HG03060 (cell line): ENCODE results near the gene BEST1.
"Not testable (repeated sequence)": the region's sequence is repeated elsewhere in the genome, so short reads cannot be mapped to it uniquely, and the experiment has no call there.

Experiments used
- ATAC-seq: cut with Tn5 transposase; IDR thresholded peaks from one replicate; pipeline ENCODE4 v1.9.1; 2021; ENCODE audit warnings: low read depth, moderate number of reproducible peaks; ENCODE audit not compliant: unreplicated experiment

Gene BEST1

GRCh38 chr11:61974766-61975631 is 24.8 kb downstream of the BEST1 start:
- ATAC-seq: no peak

- no peak for ATAC-seq
Measured at GRCh38 chr11:61975638-61976419, 25.7 kb downstream of the BEST1 start.

GRCh38 chr11:61976420-61976800 is 26.3 kb downstream of the BEST1 start:
- no peak for ATAC-seq

GRCh38 chr11:61976813-61977475 is 26.8 kb downstream of the BEST1 start:
- ATAC-seq: no peak

- ATAC-seq: no peak
Measured at GRCh38 chr11:61978703-61979661, 28.8 kb downstream of the BEST1 start.

GRCh38 chr11:61980783-61981541 is 30.8 kb downstream of the BEST1 start:
- ATAC-seq: no peak

GRCh38 chr11:61983419-61983818 is 33.3 kb downstream of the BEST1 start:
- ATAC-seq: no peak

- no peak for ATAC-seq
Measured at GRCh38 chr11:61985869-61986268, 35.7 kb downstream of the BEST1 start.

GRCh38 chr11:61994981-61995380 is 44.8 kb downstream of the BEST1 start:
- ATAC-seq: no peak

GRCh38 chr11:61996933-61997332 is 46.8 kb downstream of the BEST1 start:
- no peak for ATAC-seq

- ATAC-seq: no peak
Measured at GRCh38 chr11:61999141-61999975, 49.2 kb downstream of the BEST1 start.

GRCh38 chr11:62000539-62001446 is 50.6 kb downstream of the BEST1 start:
- no peak for ATAC-seq

GRCh38 chr11:62001450-62002191 is 51.5 kb downstream of the BEST1 start:
- ATAC-seq: no peak

GRCh38 chr11:62002283-62002682 is 52.1 kb downstream of the BEST1 start:
- ATAC-seq: not testable (repeated sequence)

GRCh38 chr11:62004473-62004872 is 54.3 kb downstream of the BEST1 start:
- ATAC-seq: no peak

- no peak for ATAC-seq
Measured at GRCh38 chr11:62008193-62008592, 58.0 kb downstream of the BEST1 start.
